Pancreas (tissue), 10 donors: Measurements from ENCODE around the gene OBP2B. TPM values are rescaled to one million over a fixed set of nuclear protein-coding genes. Genes with fewer than 3 reads are reported as not detected.
A peak's percentile ranks its signal among the peaks of the same experiment; 100 is the strongest.
"Not testable (repeated sequence)": the region's sequence is repeated elsewhere in the genome, so short reads cannot be mapped to it uniquely, and the experiment has no call there.

Source experiments
- ATAC-seq, 4 donors: fragments of 200-7000 bp; cut with Tn5 transposase; one replicate each; pipeline versions ENCODE4 v1.8.0 to v1.9.1; 2020; ENCODE audit warnings: mild to moderate bottlenecking in 4 of 4, moderate library complexity in 4 of 4
- DNase-seq, 6 donors: peaks; one replicate each; pipeline ENCODE4 v3.0.0-alpha.2; 2020
- FAIRE-seq: peaks from 2 replicates; lab custom pipeline; 2012; peaks lifted over from hg19 to GRCh38; lab: Jason Lieb, UNC
- H3K27ac ChIP-seq, 4 donors: fragments of 200-600 bp; sonication (generic); 1 replicate in 3 of 4; 2 replicates in 1 of 4; pipeline versions ENCODE4 v1.5.0 to v1.8.0; 2020
- H3K27me3 ChIP-seq, 4 donors: fragments of 200-600 bp; one replicate each; pipeline ENCODE4 v1.8.0; 2021
- H3K36me3 ChIP-seq, 3 donors: fragments of 200-600 bp; sonication (generic) in 1 of 3; one replicate each; pipeline versions ENCODE4 v1.5.0 to v1.8.0; 2020 to 2021
- H3K4me1 ChIP-seq, 3 donors: fragments of 200-600 bp; one replicate each; pipeline ENCODE4 v1.8.0; 2021
- H3K4me3 ChIP-seq, 4 donors: fragments of 200-600 bp; sonication (generic) in 2 of 4; one replicate each; pipeline versions ENCODE4 v1.5.0 to v1.8.0; 2020 to 2021
- H3K9me3 ChIP-seq, 4 donors: fragments of 200-600 bp; one replicate each; pipeline ENCODE4 v1.8.0; 2021
- WGBS, 2 donors: extraction: QIAGEN DNeasy Blood & Tissue Kit; methylation state at CpG; one replicate each; pipeline ENCODE4 v1.1.7; 2013; 5-methylcytosine and 5-hydroxymethylcytosine counted together
- intact Hi-C, 3 donors: fragments of 100-400 bp; cut with DNase I; formaldehyde crosslinking; loops; one replicate each; pipeline versions ENCODE4 v1.11.1 to v1.14.2; 2022
- polyA plus RNA-seq, 2 donors: library from polyadenylated mRNA; stranded (reverse); fragments of 200-250 nt; gene quantifications; one replicate each; pipeline ENCODE4 v1.2.3, GENCODE V29; 2013
- total RNA-seq, 6 donors: library from RNA; stranded (reverse); fragmentation: NEBNext Ultra II Directional in 4 of 6; extraction: Animal tissue kit (Norgen Biotek cat#: 25700) in 4 of 6; gene quantifications; one replicate each; pipeline versions ENCODE4 v1.2.1 to v1.2.4, GENCODE V29; 2021 to 2023
- TF ChIP-seq, protein P1 (sequence below), 4 donors: fragments of 200-600 bp; sonication (generic) in 3 of 4; IDR thresholded peaks; one replicate each; pipeline versions ENCODE4 v1.5.0 to v1.8.0; 2021; ENCODE audit warnings: antibody characterized with exemption in 4 of 4
- donor health status: healthy with polysubstance abuse.
- donor health status: DM: no; HTN: no; CAD: no; lungs with moderate emphysema.
- donor health status: DM: no; HTN: no; CAD: no.
- donor health status: control.
- donor health status: control.
- donor health status: Bipolar disorder and iron deficiency.
- donor health status: DM: yes; HTN: yes; CAD: no.
- donor health status: DM: no; HTN: no; CAD: no.
- donor health status: DM: no; HTN: no; CAD: no.
- donor health status: DM: yes; HTN: yes; CAD: no.

The OBP2B gene
- total and polyA plus RNA-seq, 8 donors = not detected

DNA sequence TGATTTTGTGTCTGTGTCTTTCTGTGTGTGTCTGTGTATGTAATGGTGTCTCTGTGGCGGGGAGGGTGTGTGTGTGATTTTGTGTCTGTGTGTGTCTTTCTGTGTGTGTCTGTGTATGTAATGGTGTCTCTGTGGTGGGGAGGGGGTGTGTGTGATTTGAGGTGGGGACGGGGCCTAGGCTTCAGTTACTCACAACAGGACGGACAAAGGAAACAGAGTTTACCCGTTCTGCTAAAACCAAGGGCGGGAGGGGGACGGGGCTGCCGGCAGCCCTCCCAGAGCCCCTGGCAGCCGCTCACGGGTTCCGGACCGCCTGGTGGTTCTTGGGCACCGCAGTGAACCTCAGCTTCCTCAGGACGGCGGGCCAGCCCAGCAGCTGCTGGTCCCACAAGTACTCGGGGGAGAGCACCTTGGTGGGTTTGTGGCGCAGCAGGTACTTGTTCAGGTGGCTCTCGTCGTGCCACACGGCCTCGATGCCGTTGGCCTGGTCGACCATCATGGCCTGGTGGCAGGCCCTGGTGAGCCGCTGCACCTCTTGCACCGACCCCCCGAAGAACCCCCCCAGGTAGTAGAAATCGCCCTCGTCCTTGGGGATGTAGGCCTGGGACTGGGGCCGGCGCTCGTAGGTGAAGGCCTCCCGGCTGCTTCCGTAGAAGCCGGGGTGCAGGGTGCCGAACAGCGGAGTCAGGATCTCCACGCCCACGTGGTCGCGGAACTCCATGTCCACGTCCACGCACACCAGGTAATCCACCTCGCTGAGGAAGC lies 46.5 kb upstream of the OBP2B start:
- Histone ChIP-seq H3K9me3 (no peaks in the 10 kb centered on the region), H3K27ac (no peak overlapping the region), H3K27me3 (no peaks in the 10 kb centered on the region), H3K4me1 (no peaks in the 10 kb centered on the region), H3K4me3 (no peak overlapping the region), H3K36me3 (no peaks in the 10 kb centered on the region)
- FAIRE-seq (no peak), ATAC-seq (no peak), DNase-seq (peak in 1 of 6 donors; percentile 48)
- TF ChIP-seq, protein P1, sequence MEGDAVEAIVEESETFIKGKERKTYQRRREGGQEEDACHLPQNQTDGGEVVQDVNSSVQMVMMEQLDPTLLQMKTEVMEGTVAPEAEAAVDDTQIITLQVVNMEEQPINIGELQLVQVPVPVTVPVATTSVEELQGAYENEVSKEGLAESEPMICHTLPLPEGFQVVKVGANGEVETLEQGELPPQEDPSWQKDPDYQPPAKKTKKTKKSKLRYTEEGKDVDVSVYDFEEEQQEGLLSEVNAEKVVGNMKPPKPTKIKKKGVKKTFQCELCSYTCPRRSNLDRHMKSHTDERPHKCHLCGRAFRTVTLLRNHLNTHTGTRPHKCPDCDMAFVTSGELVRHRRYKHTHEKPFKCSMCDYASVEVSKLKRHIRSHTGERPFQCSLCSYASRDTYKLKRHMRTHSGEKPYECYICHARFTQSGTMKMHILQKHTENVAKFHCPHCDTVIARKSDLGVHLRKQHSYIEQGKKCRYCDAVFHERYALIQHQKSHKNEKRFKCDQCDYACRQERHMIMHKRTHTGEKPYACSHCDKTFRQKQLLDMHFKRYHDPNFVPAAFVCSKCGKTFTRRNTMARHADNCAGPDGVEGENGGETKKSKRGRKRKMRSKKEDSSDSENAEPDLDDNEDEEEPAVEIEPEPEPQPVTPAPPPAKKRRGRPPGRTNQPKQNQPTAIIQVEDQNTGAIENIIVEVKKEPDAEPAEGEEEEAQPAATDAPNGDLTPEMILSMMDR (IDR thresholded peaks at IDR 0.05) = no peak
- 94 to 95% methylated on average over 41 to 42 of the region's 42 CpGs for WGBS, 2 donors
- intact Hi-C loops = no loop called here

DNA sequence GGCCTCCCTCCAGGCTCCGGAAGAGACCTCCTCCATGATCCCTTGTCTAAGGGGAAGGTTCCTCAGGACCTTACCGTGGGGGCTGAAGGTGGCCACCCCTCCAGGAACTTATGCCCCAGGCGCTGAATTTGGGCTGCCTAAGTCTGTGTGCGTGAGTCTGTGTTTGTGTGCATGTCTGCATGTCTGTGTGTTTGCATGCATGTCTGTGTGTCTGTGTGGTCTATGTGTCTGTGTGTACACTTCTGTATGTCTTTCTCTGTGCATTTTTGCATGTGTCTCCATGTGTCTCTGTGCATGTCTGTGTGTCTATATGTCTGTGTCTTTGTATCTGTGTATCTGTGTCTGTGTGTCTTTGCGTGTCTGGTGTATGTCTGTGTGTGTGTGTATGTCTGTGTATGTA lies 45.4 kb upstream of the OBP2B start:
- Histone ChIP-seq H3K36me3 (no peaks in the 10 kb centered on the region), H3K9me3 (no peaks in the 10 kb centered on the region), H3K4me3 (no peak overlapping the region), H3K4me1 (no peaks in the 10 kb centered on the region), H3K27ac (no peak overlapping the region), H3K27me3 (no peaks in the 10 kb centered on the region)
- intact Hi-C loops = no loop called here
- no peak for ATAC-seq
- TF ChIP-seq, protein P1 (IDR thresholded peaks at IDR 0.05) = no peak
- no peak for FAIRE-seq
- no peak for DNase-seq
- WGBS, 2 donors = 90 to 91% methylated on average over 5 of the region's 5 CpGs

DNA sequence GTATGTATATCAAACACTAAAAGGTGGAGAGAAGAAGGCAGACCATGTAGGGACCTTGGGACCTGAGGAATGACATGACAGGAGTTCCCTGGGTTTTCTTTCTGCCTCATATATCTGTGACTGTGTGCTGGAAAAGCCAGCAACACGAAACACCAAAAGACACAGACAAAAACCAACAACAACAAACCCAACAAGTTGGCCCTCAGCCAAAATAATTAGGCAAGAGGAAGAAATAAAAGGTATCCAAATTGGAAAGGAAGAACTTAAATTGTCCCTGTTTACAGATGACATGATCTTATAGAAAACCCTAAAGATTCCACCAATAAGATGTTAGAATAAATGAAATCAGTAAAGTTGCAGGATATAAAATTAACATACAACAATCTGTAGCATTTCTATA lies 44.2 kb upstream of the OBP2B start:
- no peaks in the 10 kb centered on the region for H3K9me3 ChIP-seq
- intact Hi-C loops = no loop called here
- TF ChIP-seq, protein P1 (IDR thresholded peaks at IDR 0.05) = no peak
- DNase-seq (no peak), ATAC-seq (no peak), FAIRE-seq (no peak)
- WGBS, 2 donors = 67 to 79% methylated on average over 1 of the region's 1 CpG
- no peaks in the 10 kb centered on the region for H3K36me3 ChIP-seq
- no peaks in the 10 kb centered on the region for H3K27me3 ChIP-seq
- H3K27ac ChIP-seq = no peak overlapping the region
- no peak overlapping the region for H3K4me3 ChIP-seq
- no peaks in the 10 kb centered on the region for H3K4me1 ChIP-seq

DNA sequence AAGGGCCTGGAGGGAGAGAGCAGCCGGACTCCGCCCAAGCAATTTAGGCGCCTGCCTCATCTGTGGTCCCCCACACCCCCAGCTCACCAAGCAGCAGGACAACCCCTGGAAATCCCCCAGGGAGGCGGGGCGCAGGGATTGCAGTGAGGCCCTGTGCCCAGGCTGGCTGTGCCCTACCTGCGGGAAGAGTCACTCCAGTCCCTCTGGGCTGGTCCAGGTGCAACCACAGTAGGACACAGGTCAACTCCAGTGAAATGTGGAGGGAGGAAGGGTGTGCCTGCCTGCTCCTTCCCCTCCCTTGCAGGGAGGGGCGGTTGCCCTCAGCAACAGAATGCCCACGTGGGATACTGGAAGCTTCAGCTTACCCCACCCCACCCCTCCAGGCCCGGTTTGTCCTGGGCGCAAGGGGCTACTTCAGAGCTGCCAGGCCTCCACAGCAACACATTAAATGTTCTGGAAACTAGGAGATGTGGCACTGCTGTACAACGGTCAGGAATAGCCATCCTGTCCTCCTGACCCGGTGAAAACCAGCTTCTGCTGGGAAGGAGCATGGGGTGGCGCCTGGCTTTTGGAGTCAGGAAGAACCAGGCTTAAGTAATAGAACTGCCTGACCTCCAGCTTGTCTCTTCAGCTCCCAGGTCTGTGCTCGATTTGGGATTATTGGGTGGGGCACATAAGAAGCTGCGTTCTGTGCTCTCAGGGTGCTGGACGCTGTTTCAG lies 43.4 kb upstream of the OBP2B start:
- intact Hi-C loops = no loop called here
- no peaks in the 10 kb centered on the region for H3K9me3 ChIP-seq
- no peak for DNase-seq
- TF ChIP-seq, protein P1 (IDR thresholded peaks at IDR 0.05) = no peak
- no peaks in the 10 kb centered on the region for H3K36me3 ChIP-seq
- H3K27me3 ChIP-seq = no peaks in the 10 kb centered on the region
- no peaks in the 10 kb centered on the region for H3K4me1 ChIP-seq
- 77 to 80% methylated on average over 16 of the region's 16 CpGs for WGBS, 2 donors
- no peak overlapping the region for H3K4me3 ChIP-seq
- FAIRE-seq = no peak
- peak in 3 of 4 donors; percentile 73 to 84 (median 75) for ATAC-seq
- H3K27ac ChIP-seq = no peak overlapping the region

DNA sequence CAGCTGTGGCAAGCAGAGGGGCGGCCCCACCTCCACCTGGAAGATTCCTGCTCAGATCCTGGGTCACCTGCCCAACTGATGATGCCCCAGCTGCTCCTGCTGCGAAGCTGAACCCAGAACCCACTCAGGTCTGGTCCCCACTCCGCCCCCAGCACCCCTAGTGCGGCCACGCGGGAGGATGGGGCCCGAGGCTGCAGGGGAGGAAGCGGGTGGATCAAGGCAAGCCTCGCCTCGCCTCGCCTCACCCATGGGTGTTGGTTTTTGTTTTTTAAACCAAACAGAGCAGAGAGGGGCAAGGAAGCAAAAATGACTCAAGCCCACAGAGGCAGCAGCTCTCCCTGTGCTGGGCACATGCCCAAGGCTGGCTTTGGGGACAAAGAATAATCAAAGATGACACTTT lies 42.7 kb upstream of the OBP2B start:
- Histone ChIP-seq H3K27me3 (no peaks in the 10 kb centered on the region), H3K27ac (no peak overlapping the region), H3K36me3 (no peaks in the 10 kb centered on the region), H3K4me1 (no peaks in the 10 kb centered on the region), H3K9me3 (no peaks in the 10 kb centered on the region), H3K4me3 (no peak overlapping the region)
- FAIRE-seq (no peak), ATAC-seq (peak in 1 of 4 donors; percentile 22), DNase-seq (no peak)
- TF ChIP-seq, protein P1 (IDR thresholded peaks at IDR 0.05) = no peak
- intact Hi-C loops = no loop called here
- WGBS, 2 donors = 91 to 92% methylated on average over 11 of the region's 11 CpGs

DNA sequence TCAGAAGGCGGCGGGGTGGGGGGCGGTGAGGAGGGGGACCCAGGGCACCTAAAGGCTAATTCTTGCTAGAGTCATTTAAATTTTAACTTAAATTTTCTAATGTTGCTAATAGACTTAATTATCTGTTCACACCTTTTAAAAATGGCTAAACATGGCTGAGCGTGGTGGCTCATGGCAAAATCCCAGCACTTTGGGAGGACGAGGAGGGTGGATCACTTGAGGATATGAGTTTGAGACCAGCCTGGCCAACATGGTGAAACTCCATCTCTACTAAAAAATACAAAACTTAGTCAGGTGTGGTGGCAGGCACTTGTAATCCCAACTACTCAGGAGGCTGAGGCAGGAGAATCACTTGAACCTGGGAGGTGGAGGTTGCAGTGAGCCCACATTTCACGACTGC lies 42.2 kb upstream of the OBP2B start:
- H3K36me3 ChIP-seq, H3K27me3 ChIP-seq, FAIRE-seq, intact Hi-C loops, H3K4me3 ChIP-seq, DNase-seq, H3K27ac ChIP-seq, ATAC-seq, H3K9me3 ChIP-seq, H3K4me1 ChIP-seq: not testable (repeated sequence)
- 91 to 95% methylated on average over 6 of the region's 6 CpGs for WGBS, 2 donors
